ENCODE results near the gene PDE1C.
"Not testable (repeated sequence)": the region's sequence is repeated elsewhere in the genome, so short reads cannot be mapped to it uniquely, and the experiment has no call there.

Gene PDE1C

DNA sequence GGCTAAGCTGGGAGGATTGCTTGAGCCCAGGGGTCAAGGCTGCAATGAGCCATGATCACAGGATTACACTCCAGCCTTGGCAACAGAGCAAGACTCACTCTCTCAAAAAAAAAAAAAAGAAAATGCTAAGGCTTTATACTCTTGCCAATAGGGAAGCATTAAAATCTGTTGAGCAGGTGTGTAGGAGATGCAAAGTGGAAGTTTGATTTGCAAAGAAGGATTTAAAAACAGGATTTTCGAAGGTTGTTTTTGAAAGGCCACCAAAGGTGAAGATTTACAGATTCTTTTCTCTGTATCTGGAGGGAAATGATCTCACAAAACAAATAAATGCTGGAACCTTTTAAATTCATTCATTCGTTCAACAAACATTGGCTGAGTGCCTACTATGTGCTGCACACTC is 8.6 kb upstream of the PDE1C start:
- in situ Hi-C loops (cut with MboI; ENCODE audit: low sequenced_read_pairs, unreplicated experiment): no loop called here
- TF ChIP-seq, protein P1, sequence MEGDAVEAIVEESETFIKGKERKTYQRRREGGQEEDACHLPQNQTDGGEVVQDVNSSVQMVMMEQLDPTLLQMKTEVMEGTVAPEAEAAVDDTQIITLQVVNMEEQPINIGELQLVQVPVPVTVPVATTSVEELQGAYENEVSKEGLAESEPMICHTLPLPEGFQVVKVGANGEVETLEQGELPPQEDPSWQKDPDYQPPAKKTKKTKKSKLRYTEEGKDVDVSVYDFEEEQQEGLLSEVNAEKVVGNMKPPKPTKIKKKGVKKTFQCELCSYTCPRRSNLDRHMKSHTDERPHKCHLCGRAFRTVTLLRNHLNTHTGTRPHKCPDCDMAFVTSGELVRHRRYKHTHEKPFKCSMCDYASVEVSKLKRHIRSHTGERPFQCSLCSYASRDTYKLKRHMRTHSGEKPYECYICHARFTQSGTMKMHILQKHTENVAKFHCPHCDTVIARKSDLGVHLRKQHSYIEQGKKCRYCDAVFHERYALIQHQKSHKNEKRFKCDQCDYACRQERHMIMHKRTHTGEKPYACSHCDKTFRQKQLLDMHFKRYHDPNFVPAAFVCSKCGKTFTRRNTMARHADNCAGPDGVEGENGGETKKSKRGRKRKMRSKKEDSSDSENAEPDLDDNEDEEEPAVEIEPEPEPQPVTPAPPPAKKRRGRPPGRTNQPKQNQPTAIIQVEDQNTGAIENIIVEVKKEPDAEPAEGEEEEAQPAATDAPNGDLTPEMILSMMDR (IDR thresholded peaks at IDR 0.05; ENCODE audit: borderline replicate concordance, control extremely low read depth, extremely low read depth, insufficient read depth, missing control alignments): no peak
- no peak for DNase-seq (ENCODE audit: low spot score)

DNA sequence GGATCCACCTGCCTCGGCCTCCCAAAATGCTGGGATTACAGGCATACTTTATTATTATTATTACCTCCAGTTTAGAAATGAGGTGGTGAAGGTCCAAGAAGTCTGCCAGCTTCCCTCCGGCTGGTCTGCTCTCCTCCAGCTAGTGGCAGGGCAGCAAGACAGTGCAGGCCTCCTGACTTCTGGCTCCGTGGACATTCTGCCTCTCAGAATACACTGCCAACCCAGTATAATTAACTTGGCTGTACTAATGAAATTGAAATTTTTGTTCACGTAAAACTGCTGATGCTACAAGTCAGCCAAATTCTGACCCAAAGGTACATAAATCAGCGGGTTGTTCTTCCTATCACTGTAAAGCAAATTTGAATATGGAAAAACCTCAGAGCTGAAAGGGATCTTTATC is 7.6 kb upstream of the PDE1C start:
- TF ChIP-seq, protein P1 (IDR thresholded peaks at IDR 0.05; ENCODE audit: borderline replicate concordance, control extremely low read depth, extremely low read depth, insufficient read depth, missing control alignments): no peak
- no peak for DNase-seq (ENCODE audit: low spot score)
- in situ Hi-C loops (cut with MboI; ENCODE audit: low sequenced_read_pairs, unreplicated experiment): no loop called here

DNA sequence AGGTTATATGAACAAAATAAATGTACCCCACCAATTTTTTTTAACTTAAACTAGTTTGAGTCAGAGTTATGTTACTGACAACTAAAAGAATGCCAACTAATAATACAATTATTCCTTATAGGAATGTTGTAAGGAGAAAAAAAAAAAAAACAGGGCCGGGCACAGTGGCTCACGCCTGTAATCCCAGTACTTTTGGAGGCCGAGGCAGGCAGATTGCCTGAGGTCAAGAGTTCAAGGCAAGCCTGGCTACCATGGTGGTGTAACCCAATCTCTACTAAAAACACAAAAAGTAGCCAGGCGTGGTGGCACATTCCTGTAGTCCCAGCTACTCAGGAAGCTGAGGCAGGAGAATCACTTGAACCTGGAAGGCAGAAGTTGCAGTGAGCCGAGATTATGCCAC is 6.6 kb upstream of the PDE1C start:
- DNase-seq (ENCODE audit: low spot score); in situ Hi-C loops (cut with MboI; ENCODE audit: low sequenced_read_pairs, unreplicated experiment): not testable (repeated sequence)

DNA sequence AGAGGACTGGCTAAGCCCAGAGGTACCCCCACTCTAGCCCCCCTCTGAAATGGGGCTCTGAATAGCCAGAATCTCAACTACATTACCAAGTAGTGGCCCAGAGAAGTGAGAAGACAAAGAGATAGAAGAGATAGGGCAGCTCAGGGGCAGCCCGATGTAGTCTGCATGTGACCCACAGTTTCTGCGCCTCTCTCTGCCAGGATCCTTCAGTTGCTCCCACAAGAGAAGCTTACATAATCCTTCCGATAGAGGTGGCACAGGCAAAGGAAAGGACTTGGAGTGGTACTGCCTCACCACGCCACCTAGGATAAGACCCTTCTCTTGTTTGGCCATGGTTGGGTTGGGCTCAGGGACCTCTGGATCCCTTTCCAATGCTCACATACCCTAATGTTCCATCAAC is 5.4 kb upstream of the PDE1C start:
- DNase-seq (ENCODE audit: low spot score): no peak
- TF ChIP-seq, protein P1 (IDR thresholded peaks at IDR 0.05; ENCODE audit: borderline replicate concordance, control extremely low read depth, extremely low read depth, insufficient read depth, missing control alignments): no peak
- in situ Hi-C loops (cut with MboI; ENCODE audit: low sequenced_read_pairs, unreplicated experiment): no loop called here

DNA sequence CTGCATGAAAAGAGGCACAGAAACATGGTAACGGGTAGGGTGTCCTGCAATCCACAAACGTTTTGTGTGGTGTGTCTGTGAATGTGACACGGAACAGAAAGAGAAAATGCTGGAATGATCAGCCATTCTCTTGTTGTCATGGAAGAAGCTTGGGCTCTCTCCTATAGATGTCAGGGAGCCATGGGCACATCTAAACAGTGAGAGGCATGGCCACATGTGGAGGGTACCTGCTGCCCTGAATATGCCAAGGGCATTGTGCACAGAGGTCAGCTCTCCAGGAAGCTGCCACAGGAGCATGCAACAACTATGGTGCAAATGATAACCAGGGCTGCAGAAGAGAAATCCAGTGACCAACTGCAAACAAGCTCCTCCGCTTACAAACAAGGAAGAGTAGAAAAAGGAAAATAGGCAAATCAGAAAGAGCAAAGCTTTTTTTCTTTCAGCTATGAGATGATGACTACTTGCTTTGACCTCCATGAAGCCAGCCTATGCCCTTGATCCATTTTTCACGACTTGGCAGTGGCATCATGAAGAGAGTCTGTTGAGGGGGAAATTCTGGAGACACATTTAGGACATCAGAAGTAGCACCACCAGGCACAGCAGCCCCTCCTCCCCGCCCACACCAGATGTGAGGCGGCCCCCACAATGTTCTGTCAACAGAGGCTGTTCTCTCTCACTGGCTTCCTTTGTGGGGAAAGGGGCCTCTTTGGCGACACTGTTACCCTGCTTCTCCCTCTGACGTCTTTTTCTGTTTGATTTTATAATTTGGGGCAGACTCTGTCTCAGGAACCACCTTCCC is 4.8 kb upstream of the PDE1C start:
- DNase-seq (ENCODE audit: low spot score): no peak
- in situ Hi-C loops (cut with MboI; ENCODE audit: low sequenced_read_pairs, unreplicated experiment): no loop called here
- TF ChIP-seq, protein P1 (IDR thresholded peaks at IDR 0.05; ENCODE audit: borderline replicate concordance, control extremely low read depth, extremely low read depth, insufficient read depth, missing control alignments): no peak

DNA sequence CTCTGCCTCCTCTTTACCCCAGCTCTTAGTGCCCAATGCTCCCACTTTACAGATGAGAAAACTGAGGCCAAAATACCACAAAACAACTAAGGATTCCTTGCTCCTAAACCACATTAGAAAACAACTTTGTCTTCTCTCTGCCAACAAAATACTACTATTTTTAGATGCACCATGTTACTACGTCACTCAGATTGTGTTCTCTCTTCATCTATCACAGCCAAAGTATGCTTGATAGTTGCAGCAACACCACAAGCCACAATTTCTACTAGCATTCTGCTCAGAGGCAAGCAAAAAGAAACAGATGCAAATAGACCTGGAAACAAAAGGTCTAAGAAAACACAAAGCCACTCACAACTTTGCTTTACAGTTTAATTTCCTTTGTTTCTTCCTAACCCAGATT is 3.3 kb upstream of the PDE1C start:
- DNase-seq (ENCODE audit: low spot score): no peak

DNA sequence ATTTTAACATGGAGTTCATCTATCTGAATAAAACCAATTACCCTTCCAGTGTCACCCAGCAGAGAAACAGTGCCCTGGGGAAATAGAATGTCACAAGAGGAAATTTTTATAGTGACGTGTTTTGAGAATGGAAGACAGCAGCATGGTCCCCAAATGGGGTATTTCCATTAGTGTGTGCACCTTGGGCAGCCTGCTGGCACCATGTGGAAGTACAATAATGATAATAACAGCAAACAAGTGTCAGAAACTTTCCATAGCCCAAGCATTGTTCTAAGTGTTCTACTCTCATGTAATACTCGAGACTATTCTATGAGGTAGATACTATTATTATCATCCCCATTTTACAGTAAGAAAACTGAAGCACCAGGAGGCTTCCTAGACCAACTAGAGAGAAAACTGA is 2.2 kb upstream of the PDE1C start:
- in situ Hi-C loops (cut with MboI; ENCODE audit: low sequenced_read_pairs, unreplicated experiment): no loop called here
- TF ChIP-seq, protein P1 (IDR thresholded peaks at IDR 0.05; ENCODE audit: borderline replicate concordance, control extremely low read depth, extremely low read depth, insufficient read depth, missing control alignments): no peak
- DNase-seq (ENCODE audit: low spot score): no peak

More for the DNA sequence above, 3.3 kb upstream of the PDE1C start:
- in situ Hi-C loops (cut with MboI; ENCODE audit: low sequenced_read_pairs, unreplicated experiment): no loop called here
- TF ChIP-seq, protein P1 (IDR thresholded peaks at IDR 0.05; ENCODE audit: borderline replicate concordance, control extremely low read depth, extremely low read depth, insufficient read depth, missing control alignments): no peak

Measured in GM13976 (cell line).